CD1c-positive myeloid dendritic cell (primary cell): Measurements from ENCODE around the gene ZNF580.

Source experiments
- DNase-seq: peaks from one replicate; pipeline ENCODE4 v3.0.0-alpha.2; 2016; ENCODE audit errors: extremely low spot score

Gene ZNF580

GRCh38 chr19:55691561-55692481 is 51.0 kb downstream of the ZNF580 start:
- no peak for DNase-seq

- no peak for DNase-seq
These were observed 51.9 kb downstream of the ZNF580 start for GRCh38 chr19:55692681-55693081.
